K562 (cell line): Measurements from ENCODE around the gene ZNF333.

ENCODE experiments used
- CBX2 ChIP-seq: fragments of 200-600 bp; sonication (generic); IDR thresholded peaks from one replicate; pipeline ENCODE4 v1.6.1; 2012; ENCODE audit warnings: mild to moderate bottlenecking, low read length, inconsistent platforms; ENCODE audit not compliant: insufficient read depth, poor library complexity, severe bottlenecking
- JUNB ChIP-seq: fragments of 450-650 bp; formaldehyde crosslinking; conservative IDR thresholded peaks from 2 replicates; pipeline ENCODE4 v1.4.0; 2020; ENCODE audit warnings: mild to moderate bottlenecking
- MEF2D ChIP-seq: conservative IDR thresholded peaks from 2 replicates; pipeline ENCODE4 v1.6.1; 2016; ENCODE audit warnings: low read depth, missing genetic modification characterization, missing compliant biosample characterization
- ZNF274 ChIP-seq: IDR thresholded peaks from 2 replicates; pipeline ENCODE4 v1.6.1; 2011; ENCODE audit warnings: low read depth, mild to moderate bottlenecking, low read length, moderate library complexity, borderline replicate concordance
- ZNF764 ChIP-seq: fragments of 250-450 bp; sonication (Bioruptor Pico); IDR thresholded peaks from 2 replicates; pipeline ENCODE4 v1.4.0; 2020; ENCODE audit warnings: low read depth, mild to moderate bottlenecking, moderate library complexity

DNA sequence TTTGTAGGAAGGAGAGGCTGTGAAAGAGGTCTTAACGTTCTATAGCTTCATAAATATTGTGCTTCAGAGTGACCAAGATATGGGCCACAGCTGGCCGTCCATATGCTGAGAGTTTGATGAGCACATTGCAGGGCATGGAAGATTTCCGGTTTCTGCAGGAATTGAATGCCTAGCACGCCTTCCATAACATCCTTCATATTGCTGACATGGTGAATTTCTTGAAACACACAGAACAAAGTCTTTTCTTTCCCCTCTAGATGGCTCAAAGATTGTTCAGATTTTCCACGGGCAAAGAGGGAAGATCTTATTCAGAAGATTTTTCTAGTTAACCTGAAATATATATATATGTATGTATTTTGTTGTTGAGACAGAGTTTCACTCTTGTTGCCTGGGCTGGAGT, 46.1 kb downstream of the ZNF333 start:
- no peak for TF ChIP-seq JUNB (CRISPR knock-in tag)
- TF ChIP-seq ZNF764 (CRISPR knock-in tag): no peak
- TF ChIP-seq ZNF274: no peak
- TF ChIP-seq MEF2D (tag): no peak
- TF ChIP-seq CBX2: no peak
